ENCODE data around the gene NOXO1.
"Not testable (repeated sequence)": the region's sequence is repeated elsewhere in the genome, so short reads cannot be mapped to it uniquely, and the experiment has no call there.

The NOXO1 gene, protein sequence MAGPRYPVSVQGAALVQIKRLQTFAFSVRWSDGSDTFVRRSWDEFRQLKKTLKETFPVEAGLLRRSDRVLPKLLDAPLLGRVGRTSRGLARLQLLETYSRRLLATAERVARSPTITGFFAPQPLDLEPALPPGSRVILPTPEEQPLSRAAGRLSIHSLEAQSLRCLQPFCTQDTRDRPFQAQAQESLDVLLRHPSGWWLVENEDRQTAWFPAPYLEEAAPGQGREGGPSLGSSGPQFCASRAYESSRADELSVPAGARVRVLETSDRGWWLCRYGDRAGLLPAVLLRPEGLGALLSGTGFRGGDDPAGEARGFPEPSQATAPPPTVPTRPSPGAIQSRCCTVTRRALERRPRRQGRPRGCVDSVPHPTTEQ

DNA sequence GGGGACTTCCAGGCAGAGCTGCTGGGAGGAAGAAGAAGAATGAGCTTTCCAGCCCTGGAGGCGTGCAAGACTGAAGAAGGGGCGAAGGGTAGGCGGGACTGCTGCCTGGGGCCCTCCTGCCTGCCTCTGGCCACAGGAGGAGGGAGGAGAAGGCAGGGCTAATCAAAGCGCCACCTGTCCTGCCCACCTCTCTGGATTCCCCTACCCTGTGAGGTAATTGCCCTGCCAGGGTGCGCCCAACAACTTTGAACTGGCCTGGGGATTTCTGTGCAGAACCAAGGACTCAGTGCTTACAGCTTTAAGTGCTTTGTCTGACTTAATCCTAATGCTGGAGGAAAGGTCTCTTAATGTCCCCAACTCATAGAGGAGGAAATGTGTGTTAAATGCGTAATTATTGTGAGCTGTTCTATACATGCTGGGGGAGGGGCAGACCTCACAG lies at the start of gene NOXO1:
TSS of gene NOXO1 (minus strand) at position 72 of the 439 bp plus-strand sequence. CDS start 290 bp downstream, outside the sequence.
- no peak for DNase-seq

DNA sequence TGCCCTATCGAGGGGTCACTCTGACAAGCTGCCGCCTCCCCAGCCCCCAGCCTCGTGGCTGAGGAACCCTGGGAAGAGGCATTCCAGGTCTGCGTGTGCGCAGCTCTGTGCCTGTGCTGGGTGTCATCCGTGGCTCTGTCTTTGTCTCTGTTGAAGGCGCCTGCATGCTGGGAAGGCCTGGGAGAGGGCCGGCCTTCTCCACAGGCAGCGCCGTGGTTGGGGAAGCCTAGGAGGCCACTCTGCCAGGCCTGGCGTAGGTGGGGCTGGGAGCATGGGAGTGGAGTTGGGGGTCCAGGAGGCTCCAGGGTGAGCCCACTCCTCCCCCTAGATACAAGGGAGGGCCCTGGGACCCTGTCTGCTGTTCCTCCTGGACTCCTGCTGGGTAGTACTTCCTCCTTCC lies 48.8 kb upstream of the NOXO1 start:
- no peak for DNase-seq

DNA sequence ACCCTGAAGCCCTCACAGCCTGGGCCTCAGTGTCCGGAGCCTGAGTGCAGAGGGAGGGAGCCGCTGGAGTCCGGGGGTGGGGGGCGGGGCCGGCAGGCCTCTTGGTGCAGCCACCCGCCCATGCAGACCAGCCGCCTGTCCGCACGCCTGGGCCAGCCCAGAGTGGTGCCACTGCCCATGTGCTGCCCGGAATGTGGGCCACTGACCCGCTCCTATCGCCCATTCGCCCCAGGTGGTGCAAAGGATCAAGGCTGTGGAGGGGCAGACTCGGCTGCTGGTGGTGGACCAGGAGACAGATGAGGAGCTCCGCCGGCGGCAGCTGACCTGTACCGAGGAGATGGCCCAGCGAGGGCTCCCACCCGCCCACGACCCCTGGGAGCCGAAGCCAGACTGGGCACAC lies 48.1 kb upstream of the NOXO1 start:
- DNase-seq = no peak

DNA sequence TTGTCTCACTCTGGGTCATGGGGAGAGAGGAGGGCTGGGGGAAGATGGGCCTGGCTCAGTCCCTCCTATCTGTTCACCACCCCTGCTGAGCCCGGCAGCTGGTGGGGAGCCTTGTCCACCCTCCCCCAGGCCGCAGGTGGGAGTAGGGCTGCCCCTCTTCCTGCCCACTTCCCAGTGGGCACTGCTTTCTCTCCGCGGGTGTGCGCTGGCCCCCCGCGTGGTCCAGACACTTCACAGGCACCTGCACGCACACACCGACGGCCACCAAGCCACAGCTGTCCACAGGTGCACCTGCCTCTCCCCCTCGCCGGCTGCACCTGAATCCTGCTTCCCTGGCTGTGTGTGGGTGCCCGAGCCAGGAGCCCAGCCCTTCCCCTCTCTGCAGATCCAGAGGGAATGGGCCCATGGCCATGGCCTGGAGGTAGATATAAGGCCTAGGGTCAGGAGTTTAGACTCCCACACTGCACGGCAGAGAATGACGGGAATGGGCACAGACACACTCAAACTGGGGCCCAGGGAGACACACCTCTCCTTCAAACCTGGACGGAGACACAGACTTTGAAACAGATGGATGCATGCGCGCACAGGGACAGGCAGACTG lies 47.5 kb upstream of the NOXO1 start:
- peak in 1 of 2 experiments; percentile 54 for DNase-seq

DNA sequence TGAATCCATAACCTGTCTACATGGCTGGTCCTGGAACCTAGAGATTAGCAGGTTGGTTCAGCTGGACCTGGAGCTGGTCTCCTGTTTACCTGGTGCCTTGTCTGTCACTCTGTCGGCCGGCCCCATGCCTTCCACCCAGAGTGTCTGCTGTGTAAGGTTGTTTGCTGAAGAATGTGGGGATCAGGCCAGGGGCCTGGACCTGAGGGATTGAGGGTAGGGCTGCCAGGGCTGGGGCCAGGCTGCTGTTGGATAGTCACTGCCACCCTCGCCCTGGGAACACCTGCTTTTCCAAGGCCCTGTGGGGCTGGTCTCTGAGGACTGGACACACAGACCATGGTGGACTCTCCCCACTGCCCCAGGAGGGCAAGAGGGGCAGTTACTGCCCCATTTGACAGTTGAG lies 46.9 kb upstream of the NOXO1 start:
- DNase-seq = no peak

DNA sequence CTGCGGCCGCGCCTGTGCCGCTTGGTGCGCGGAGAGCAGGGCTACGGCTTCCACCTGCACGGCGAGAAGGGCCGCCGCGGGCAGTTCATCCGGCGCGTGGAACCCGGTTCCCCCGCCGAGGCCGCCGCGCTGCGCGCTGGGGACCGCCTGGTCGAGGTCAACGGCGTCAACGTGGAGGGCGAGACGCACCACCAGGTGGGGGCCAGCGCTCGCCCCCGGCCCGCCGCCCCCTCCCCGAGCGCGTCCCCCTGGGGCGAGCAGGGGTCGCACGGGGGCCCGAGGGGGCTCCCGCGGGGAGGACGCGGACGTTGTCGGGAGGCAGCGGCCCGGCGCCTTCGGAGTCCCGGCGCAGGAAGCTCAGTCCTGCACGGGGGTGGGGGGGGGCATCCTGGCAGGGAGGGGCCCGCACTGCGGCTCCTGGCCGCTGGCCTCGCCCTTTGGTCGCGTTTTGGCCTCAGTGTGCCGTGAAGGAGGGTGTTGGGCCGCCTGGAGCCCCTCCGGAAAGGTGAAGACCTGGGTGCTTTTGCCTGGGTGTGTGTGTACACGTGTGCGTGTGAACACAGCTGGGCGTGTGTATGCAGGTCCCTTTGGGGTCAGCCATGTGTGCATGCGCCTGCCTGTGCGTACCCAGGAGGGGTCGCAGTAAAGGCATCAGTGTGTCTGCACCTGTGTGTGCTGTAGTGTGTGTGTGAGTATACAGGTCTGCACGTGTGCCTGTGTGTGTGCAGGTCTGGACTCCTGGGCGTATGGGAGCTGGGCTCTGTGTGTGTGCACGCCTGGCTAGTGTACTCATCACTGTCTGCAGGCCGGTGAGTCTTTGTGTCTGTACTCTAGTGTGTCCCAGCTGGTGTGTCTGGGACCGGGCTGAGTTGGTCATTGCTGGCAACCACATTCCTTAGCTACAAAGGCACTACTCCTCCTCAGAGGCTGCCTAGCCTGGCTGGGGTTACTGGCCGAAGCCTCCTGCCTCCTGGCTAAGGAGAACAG lies 46.0 kb upstream of the NOXO1 start:
- peak in 1 of 2 experiments; percentile 26 for DNase-seq

DNA sequence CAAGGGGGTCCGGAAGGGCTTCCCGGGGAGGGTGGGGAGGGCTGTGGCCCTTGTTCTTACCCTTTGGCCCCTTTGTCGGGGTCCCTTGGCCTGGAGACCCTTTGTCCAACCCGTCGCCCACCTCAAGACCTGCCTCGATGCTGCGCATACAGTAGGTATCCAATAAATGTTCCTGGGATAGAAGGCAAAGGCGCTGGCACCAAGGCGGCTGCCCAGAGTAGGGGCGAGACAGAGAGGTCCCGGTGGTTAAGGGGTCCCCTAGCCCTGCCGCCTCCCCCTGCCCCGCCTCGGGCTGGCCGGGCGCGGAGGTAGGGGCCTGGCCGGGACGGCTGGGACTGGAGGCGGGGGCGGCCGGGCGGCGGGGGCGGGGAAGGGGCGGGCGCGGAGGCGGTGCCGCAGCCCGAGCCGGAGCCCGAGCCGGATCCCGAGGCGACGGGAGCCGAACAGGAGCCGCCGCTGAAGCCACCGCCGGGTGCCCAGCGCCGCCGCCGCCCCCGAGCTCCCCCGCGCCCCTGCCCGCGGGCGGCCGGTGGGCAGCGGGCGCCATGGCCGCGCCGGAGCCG lies 45.3 kb upstream of the NOXO1 start, which contains the start of gene NHERF2:
TSS of gene NHERF2 (plus strand) at position 442 of the 563 bp plus-strand sequence. CDS start at position 546, 104 bp downstream.
- DNase-seq = peak in 1 of 2 experiments; percentile 9

DNA sequence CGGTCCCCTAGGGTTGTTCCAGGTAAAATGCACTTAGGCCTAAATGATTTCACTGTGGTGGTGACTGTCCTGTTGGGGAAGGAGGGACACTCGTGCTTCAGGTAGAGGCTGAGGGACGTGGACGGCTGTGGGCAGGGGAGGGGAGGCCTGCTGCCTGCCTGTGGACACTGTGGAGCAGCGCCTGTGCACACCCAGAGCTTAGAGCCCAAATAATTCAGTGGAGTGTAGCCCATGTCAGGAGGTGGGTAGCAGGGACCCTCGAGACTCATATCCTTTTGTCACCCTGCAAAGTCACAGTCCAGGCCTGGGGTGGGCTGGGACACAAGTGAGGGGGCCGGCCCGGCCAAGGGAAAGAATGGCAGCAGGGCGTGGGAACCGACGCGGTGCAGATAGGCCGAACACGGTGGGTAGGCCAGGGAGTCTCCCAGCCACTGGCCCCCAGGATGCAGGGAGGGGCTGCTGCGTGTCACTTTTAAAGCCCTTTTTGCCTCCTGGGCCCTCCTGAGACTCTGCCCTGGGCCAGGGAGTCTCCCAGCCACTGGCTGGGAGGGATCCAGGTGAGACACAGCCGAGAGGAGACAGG lies 44.7 kb upstream of the NOXO1 start:
- no peak for DNase-seq

DNA sequence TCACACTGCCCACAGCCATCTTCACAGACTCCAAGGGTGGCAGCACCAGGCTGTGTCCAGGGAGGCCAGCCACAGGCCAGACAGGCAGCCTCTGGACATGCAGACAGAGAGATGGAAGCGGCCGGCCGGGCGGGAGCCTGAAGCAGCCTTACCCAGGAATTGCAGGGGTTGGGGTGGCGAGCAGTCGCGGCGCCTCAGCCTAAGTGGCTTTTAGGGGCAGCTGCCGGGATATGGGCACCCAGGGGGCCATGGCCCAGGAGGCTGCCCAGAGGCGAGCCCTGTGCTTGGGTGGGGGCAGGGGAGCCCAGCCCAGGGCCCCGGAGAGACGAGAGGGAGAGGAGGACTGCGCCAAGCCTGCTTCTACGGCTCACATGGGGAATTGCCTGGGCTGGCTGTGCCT lies 44.0 kb upstream of the NOXO1 start:
- DNase-seq = no peak

DNA sequence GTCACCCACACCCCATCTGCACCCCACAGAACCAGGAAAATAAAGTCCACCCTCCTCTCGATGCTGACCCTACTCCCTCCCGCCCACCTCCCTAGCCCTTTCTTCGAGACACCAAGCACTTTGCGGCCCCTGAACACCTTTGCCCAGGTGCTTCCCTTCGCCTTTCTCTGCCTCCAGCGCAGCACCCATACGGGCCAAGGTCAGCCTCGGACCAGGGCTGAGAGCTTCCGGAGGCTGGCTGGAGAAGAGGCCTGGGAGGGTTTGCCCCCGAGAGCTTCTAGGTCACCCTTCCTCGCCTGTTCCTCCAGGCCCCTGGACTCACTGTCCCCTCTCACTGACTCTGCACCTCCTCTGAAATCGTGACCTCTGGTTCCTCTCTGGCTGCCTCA lies 42.8 kb upstream of the NOXO1 start:
- no peak for DNase-seq

DNA sequence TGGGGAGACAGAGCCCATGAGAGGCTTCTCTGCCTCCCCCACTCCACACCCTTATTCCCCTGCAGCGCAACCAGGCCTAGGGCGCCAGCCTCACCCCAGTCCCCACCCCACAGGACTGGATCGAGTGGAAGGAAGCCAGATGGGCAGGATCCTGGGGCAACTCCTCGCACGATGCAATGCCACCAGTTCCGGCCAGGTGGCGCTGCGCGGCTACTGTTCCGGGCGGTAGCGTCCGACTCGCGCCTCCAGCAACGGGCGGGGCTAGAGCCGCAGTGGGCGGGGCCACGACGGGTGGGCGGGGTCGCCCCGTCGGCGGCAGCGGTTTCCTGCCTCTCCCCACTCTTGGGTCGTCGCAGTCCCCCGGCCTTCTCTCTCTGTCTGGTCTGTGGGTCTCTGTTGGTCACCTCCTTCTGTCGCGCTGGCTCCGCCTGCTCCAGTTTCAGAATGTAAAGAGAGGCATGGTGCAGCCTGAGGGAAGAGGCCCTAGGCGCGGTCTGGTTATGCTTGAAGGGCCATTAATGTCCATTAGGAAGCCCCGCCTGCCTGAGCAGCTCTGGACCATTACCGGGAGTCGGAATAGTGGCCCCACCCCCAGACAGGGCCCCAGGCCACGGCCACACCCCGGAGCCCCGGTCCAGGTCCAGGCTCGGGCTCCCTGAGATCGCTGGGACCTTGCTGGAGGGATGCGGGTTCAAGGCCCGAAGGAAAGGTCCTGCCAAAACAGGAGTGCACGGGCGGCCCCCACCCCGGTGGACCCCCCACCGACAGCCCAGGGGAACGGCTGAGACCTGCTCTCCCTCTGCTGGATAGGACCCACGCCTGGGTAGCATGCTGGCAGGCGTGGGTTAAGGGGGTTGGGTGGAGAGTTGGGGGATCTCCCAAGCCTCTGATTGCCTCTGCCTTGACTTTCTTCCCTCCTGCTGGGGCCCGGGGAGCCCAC lies 42.1 kb upstream of the NOXO1 start:
- DNase-seq = peak; percentile 81 to 87

DNA sequence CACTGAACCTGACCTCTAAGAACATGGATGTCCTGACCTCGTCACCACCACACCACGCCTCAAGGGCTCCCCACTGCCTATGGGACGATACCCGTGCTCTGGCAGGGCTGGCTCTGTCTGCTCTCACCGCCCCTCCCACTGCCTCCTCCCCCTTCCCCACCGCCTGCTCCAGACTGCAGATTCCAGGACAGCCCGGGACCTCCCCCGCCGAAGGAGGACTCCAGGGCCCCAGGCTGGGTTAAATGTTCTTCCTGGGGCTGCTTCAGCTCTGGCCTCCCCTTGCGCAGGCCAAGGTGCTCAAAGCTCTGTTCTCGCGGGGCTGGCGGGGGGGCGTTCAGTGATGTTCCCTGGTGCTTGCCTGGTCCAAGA lies 41.4 kb upstream of the NOXO1 start:
- DNase-seq = no peak

DNA sequence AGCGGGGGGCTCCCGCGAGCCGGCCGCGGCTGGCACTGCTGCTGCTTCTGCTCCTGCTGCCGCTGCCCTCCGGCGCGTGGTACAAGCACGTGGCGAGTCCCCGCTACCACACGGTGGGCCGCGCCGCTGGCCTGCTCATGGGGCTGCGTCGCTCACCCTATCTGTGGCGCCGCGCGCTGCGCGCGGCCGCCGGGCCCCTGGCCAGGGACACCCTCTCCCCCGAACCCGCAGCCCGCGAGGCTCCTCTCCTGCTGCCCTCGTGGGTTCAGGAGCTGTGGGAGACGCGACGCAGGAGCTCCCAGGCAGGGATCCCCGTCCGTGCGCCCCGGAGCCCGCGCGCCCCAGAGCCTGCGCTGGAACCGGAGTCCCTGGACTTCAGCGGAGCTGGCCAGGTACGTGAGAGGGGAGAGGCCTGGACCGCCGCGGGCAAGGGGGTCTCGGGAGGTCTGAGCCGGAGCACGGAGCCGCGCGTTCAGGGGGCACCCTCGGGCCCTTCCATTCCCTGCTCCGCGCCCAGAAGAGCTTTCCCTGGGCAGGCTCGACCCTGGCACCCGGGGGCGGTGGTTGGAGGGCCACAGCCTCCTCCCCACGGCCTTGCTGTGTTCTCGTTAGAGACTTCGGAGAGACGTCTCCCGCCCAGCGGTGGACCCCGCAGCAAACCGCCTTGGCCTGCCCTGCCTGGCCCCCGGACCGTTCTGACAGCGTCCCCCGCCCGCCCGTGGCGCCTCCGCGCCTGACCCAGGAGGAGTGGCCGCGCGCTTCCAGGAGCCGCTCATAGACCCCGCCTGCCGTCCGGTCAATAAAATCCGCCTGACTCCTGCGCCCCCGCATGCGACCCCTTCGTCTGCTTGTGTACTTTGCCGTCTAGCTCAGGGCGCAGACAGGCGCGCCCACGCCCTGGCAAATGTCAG lies 38.9 kb upstream of the NOXO1 start:
- DNase-seq = no peak

DNA sequence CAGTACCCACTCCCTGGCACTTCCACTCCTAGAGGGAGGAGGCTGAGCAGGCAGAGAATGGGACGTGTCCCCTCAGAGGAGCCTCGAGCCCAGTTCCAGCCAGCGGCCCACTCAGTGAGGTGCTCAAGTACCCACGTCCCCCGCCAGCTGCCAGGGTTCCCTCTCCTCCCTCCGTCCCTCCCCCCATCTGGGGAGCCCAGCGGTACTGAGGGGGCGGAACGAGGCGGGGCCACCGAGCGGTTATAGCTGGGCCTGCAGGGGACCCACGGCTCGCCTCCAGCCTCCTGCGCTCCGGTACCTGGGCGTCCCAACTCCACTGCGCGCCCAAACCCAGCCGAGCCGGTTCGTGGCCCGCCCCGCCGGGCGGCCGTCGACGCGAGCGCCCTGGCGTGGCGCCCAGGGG lies 38.2 kb upstream of the NOXO1 start, which contains the start of gene NPW:
TSS of gene NPW (plus strand) at position 268 of the 403 bp plus-strand sequence.
- peak in 1 of 2 experiments; percentile 20 for DNase-seq

DNA sequence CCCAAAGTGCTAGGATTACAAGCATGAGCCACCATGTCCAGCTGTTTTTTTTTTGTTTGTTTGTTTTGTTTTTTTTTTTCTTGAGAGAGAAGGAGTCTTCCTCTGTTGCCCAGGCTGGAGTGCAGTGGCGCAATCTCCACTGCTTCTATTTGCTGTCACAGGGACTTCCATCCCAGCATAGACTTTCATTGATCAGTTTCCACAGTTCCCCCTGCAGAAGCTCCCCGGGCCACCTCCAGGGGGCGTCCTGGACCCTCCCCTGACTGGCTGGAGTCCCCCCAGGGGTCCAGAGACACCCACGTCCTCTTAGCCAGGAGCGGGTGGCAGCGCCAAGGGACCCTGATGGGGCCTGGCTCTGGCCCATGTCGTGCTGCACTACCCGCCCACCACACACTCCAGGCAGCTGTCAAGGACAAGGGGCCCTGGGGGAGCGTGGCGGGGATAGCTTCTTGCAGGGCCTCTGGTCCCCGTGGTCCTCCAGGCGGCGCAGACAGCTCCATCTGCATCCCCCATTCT lies 35.2 kb upstream of the NOXO1 start:
- peak in 1 of 2 experiments; percentile 14 for DNase-seq

DNA sequence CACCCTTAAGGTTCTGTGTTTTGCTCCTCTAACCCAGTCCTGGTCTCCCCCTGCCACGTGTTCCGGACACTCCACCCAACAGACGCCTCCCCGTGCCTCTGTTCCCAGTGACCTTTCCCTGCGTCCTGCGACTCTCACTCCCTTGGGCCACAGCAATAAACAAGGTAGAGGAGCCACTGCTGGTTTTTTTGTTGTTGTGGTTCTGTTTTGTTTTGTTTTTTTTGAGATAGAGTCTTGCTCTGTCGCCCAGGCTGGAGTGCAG lies 34.6 kb upstream of the NOXO1 start:
- DNase-seq = no peak

DNA sequence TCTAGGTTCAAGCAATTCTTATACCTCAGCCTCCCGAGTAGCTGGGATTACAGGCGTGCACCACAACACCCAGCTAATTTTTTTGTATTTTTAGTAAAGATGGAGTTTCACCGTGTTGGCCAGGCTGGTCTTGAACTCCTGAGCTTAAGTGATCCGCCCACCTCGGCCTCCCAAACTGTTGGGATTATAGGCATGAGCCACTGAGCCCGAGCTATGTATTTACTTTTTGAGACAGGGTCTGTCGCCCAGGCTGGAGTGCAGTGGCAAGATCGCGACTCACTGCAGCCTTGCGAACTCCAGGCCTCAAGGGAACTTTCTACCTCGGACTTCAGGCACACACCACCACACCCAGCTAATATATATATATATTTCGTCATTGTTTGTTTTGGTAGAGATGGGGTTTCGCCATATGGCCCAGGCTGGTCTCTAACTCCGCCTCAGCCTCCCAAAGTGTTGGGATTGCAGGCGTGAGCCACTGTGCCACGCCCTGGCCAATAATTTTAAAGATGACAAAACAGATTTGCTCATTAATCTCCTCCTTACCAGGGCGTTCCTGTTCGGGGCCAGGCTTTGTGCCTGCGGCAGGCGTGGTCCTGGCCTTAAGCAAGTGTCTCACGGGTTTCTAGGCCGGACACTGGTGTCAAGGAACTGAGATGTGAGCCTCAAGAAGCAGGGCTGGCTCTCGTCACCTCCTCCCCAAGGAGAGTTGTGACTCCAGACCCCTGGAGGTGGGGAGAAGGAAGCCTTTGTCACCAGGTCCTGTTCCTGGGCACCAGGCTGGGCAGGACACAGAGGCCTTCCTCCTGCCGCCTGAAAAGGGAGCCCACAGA lies 34.1 kb upstream of the NOXO1 start:
- no peak for DNase-seq

DNA sequence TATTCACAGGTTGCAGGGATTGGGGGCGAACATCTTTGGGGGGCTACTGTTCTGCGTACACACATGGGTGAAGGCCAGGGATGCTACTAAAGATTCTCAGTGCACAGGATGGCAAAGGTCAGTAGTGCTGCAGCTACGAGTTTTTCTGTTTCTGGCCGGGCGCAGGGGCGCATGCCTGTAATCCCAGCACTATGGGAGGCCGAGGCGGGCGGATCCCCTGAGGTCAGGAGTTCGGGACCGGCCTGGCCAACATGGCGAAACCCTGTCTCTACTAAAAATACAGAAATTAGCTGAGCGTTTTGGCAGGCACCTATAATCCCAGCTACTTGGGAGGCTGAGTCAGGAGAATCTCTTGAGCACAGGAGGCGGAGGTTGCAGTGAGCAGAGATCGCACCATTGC lies 32.3 kb upstream of the NOXO1 start:
- no peak for DNase-seq

DNA sequence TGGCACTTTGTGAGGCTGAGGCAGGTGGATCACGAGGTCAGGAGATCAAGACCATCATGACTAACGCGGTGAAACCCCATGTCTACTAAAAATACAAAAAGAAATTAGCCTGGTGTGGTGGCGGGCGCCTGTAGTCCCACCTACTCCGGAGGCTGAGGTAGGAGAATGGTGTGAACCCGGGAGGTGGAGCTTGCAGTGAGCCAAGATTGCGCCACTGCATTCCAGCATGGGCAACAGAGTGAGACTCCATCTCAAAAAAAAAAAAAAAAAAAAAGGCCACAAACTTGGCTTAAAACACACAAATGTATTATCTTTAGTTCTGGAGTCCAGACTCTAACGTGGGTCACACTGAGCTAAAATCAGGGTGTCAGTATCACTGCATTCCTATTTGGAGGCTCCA lies 30.5 kb upstream of the NOXO1 start:
- DNase-seq = not testable (repeated sequence)

All from NCI-H2081 (cell line).